NCI-H526 (cell line): ENCODE results near the gene ASAP2.

Source experiments
- DNase-seq, 2 experiments: peaks; one replicate each; lab custom pipeline; 2025; lab: John Stamatoyannopoulos, UW

Gene ASAP2

DNA sequence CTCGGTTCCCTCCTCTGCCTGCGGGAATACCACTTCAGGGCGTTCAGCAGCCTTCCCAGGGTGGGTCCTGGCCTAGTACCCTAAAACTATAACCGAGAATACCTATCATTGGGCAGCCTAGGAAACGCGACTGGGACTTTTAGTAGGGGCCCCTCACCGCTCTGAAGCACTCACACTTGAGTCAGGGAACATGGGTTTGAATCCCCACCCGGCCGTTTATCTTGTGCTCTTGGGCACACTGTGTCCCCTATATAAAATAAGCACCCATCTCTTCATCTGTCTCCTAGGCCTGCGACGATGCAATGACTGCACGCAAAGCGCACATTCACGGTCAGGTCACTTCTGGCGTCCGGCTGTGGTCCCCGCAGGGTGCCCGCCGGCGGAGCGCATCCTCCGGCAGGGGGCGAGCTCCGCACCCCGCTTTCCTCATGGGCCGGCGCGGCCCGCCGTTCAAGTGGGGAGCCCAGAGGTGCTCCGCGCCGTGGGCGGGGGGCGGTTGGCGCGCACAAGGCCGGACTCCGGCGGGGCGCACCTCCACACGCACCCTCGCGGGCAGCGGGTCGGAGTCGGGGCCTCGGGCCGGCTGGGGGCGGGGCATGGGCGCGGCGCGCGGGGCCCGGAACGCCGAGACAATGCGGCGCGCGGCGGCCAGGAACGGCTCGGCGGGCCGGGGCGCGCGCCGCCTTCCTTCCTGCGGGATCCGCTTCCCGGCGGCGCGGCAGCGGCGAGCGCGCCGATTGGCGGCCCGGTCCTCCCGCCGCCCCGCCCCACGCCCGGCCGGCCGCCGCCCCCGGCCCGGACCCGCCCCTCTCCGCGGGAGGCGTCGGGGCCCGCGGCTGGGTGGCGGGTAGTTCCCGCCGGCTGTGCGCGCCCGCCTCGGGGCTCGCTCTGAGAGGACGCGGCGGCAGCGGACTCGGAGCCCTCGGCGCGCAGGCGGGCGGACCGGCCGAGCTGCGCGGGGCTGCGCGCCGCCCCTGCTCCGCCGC, at the start of gene ASAP2:
ASAP2 (plus strand) TSS at position 850 of the 986 bp plus-strand sequence. CDS start 293 bp downstream, outside the sequence.
- DNase-seq, result peak; percentile 52 to 89

DNA sequence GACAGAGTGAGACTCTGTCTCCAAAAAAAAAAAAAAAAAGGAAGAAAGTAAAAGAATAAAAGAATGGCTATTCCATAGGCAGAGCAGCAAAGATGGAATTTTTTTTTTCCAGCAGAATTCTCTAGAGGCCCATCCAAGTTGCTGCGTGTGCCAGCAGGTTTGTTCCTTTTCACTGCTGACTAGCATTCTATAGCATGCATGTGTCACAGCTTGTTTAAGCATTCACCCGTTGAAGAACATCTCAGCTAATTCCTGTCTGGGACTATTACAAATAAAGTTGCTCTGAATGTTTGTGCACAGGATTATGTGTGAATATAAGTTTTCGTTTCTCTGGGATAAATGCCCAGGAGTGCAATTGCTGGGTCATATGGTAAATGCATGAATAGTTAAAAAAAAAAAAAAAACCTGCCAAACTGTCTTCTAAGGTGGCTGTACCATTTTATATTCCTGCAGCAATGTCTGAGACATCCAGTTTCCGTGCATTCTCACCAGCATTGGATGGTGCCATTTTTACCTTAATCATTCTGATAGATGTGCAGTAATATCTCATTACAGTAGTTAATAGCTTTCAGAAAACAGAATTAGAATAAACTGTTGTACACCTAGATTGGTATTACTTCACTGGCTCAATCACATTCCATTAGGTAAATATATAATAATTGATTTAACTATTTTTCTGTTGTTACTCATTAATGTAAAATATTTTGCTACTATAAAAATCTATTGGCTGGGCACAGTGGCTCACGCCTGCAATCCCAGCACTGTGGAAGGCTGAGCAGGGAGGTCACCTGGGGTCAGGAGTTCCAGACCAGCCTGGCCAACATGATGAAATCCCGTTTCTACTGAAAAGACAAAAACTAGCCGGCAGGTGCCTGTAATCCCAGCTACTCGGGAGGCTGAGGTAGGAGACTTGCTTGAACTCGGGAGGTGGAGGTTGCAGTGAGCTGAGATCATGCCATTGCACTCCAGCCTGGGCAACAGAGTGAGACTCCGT, 47.5 kb upstream of the ASAP2 start:
- no peak for DNase-seq

DNA sequence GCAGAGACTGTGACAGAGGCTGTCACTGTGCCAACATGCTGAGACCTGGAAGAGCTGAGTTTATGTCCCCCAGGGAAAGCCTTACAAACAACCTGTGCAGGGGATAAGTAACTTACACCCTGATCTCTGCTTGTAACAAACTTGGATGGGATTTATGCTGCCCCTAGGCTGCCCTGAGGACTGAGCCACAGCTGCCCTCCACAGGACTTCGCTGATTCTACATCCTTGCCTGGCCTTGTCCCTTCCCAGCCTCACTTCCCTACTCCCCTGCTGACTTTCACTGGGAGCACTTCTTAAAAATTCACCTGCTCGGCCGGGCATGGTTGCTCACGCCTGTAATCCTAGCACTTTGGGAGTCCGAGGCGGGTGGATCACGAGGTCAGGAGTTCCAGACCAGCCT, 45.9 kb upstream of the ASAP2 start:
- DNase-seq, result no peak

DNA sequence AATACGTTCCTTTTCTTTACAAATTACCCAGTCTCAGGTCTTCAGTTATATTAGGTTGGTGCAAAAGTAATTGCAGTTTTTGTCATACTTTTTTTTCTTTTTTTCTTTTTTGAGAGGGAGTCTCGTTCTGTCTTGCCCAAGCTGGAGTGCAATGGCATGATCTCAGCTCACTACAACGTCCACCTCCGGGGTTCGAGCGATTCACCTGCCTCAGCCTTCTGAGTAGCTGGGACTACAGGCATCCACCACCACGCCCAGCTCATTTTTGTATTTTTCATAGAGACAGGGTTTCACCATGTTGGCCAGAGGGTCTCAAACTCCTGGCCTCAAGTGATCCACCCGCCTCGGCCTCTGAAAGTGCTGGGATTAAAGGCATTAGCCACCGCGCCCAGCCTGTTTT, 43.8 kb upstream of the ASAP2 start:
- DNase-seq, result no peak

DNA sequence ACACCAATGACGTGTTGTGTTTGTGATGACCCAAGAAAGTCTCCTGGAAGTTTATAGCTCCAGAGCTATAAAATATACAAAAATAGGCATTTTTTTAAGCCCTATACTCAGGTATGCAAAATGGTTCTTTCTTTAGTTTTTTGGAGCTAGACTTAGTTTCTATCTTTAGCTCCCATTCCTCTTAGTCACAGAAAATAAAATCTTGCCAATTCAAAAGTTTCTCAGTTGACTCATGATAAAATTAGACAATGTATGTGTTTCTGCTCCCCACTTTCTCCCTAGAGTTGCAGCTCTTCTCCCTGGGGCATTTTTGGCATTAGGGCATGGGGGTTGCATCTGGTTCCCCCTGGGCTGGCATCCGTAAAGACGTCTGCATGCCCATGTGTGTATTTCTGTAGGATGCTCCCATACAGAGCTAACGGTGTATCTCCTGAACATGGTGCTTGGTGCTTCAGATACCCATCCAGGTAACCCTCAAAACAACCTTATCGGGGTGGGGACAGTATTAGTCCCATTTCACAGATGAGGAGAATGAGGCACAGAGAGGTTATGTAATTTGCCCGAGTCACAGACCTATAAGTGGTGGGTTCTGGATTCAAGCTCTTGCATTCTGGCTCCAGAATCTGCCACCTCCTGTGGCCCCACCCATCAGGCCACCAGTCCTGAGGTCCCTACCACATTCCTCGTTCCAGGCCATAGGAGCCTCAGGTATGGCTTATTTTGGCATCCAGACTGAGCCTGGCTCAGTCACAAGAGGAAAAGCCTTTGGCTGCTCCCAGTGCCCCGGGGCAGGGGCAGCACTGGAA, 43.1 kb upstream of the ASAP2 start:
- no peak for DNase-seq

DNA sequence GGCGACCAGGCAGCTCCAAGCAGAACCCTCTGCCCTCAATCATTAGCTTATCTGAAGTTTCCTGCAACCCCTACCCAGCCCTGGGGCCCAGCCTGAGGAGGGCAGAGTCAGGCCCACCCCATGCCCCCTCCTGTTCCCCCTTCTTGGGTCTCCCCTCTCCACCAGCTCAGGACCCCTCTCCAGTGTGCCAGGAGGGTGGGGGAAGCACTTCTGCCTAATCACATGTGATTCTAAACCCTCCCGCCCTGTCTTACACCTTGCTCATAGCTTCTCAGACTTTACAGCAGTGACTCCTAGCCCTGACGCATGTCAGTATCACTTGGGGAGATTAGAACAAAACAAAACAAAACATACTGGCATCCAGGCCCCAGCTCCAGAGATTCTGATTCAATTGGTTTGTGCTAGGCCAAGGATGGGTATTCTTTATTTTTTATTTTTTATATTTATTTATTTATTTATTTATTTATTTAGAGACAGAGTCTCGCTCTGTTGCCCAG, 42.5 kb upstream of the ASAP2 start:
- no peak for DNase-seq

DNA sequence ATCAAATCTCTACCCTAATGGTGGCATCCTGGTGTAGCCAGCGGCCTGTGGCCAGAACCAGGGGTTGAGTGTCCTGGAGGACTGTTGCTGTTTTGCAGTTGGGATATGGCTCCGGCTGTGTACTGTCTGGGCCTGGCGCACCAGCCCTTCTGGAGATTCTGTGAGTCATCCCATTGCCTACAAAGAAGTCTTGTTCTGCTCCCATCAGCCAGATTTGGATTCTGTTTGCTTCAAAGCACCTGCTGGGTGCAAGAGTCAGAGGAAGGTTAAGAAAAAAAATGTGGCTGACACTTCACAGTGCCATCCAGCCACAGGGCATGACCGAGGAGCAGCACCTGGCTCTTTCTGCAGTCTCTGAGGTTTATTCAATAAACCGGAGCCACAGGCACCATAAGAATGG, 41.0 kb upstream of the ASAP2 start:
- DNase-seq, result no peak

DNA sequence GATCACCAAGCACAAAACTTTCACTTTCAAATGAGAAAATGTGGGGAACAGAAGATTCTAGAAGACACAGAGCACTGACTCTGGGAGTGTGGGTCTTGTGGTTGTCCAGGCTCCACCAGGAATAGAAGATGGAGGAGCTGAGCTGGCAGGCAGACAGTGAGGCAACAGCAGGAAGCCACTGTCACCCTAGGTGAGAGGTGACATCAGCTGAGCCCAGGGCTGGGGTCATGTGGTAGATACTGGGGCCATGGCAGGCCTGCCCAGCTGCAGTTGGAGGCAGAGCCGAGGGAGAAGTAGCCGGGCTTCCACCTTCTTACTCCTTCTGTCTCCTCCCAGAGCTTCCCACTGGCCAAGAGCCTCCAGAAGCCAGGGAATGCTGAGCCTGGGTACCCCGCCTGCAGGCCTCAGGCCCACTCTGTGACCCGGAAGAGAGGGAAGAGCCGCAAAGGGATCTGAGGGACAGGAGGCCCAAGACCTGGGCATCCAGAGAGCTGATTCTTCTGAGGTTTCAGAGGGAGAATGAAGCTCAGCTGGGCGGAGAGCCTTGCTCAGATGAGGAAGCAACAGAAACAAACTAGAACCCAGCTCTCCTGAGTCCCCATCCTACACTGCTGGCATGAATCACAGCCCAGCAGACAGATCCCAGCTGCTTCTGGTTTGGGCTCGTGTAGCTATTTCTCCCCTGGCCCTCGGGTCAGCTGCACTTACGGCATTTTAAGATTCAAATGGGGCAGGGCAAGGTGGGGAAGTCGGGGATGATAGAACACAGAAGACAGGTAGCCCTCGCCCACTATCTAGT, 39.8 kb upstream of the ASAP2 start:
- no peak for DNase-seq

DNA sequence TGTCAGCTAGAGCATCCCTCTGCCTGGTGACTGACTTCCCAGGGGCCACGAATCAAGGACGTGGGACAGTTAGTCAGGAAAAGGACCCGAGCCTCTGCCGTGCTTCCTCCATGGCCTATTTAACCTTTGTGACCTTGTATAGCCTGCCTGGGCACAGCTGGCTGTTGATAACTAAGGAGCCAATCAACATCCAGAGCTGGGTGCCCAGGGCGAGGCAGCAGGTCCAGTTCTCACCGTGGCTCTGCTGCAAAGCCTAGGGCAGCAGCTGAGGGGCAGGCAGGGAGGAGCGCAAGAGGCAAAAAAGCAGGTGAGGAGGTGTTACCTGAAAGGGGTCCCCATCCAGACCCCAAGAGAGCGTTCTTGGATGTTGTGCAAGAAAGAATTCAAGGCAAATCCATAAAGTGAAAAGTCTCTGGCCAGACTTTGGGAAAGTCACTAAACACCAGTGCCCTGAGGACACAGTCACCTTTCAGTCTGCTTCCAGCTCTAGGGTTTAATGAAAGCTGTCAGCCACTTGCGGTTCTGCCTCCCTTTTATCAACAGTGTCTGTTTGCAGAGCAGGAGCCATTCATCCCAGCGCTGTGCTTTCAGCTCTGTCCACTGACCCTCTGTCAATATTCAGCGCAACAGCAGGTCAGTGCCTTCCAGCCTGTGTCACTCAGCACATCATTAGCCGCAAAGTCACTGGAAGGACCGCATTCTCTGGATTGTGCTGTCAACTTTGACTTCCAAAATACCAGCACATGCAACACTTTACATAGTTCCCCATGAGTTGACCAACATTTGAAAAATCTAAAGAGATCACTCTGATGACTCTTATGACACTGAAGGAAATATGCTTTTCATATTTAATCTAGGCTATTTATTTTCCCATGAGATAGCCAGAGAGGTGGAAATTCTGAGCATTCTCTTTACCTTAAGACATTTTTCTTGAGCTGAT, 38.6 kb upstream of the ASAP2 start:
- DNase-seq, result no peak

DNA sequence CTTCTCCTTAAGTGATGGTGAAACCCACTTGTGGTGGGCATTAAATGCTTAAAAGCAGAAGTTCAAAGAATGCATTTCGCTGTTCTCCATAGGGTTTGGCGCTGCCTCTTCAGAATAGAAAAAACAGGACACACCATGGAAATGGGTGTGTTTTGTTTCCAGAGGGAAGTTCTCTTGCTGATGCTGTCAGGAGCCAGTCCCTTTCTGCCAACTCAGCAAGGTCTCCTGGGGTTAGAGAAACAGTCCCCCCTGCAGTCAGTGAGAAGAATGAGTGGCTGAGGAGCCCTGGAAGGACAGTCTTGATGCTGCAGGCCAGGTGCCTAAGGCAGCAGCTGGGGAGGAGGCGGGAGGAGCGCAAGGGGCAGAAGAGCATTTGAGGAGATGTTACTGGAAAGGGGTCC, 37.8 kb upstream of the ASAP2 start:
- no peak for DNase-seq

DNA sequence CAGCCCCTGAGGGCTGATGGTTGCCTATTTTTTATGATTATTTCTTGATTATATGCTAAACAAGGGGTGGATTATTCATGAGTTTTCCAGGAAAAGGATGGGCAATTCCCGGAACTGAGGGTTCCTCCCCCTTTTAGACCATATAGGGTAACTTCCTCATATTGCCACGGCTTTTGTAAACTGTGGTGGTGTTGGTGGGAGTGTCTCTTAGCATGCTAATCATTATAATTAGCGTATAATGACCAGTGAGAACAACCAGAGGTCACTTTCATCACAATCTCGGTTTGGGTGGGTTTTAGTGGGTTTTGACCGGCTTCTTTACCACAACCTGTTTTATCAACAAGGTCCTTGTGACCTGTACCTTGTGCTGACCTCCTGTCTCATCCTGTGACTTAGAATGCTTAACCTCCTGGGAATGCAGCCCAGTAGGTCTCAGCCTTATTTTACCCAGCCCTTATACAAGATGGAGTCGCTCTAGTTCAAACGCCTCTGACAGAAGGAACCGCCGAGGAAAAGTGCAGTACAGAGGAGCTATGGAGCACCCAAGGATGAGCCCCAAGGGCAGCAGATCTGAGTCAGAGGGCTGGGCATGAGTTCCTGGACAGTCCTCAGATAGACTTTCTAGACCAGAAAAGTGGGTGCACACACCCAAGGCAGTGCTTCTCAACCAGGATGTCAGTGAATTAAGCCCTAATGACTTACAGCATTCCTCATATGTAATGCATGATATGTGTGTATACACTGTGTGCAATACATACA, 37.1 kb upstream of the ASAP2 start:
- DNase-seq, result no peak

DNA sequence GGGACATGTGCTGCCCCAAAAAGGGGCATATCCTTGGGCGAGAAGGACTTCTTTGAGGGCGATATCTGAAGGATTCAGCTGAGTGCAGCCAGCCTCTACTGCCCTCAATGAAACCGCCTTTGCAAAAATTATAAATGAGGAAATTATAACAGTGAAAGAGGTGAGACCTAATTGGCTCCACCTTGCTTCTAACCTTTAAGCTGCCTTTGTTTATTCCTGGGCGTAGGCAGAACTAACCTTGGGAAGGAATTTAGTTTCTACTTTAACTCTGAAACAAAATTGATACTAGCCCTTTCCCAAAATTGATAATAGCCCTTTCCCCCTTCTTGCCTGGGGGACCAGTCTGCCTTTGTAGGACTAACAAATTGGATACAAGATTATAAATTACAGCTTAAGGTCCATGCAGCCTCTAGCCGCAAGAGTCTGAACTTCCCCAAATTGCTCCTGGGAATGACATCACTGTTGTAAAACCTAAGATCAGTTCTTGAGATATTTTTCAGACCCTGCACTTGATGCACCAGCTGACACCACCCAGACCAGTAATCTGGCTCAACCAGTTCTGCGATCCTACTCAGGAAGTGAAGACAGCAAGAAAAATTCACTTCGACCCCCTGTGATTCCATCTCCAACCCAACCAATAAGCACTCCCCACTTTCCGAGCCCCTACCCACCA, 36.0 kb upstream of the ASAP2 start:
- peak in 1 of 2 experiments; percentile 19 for DNase-seq

DNA sequence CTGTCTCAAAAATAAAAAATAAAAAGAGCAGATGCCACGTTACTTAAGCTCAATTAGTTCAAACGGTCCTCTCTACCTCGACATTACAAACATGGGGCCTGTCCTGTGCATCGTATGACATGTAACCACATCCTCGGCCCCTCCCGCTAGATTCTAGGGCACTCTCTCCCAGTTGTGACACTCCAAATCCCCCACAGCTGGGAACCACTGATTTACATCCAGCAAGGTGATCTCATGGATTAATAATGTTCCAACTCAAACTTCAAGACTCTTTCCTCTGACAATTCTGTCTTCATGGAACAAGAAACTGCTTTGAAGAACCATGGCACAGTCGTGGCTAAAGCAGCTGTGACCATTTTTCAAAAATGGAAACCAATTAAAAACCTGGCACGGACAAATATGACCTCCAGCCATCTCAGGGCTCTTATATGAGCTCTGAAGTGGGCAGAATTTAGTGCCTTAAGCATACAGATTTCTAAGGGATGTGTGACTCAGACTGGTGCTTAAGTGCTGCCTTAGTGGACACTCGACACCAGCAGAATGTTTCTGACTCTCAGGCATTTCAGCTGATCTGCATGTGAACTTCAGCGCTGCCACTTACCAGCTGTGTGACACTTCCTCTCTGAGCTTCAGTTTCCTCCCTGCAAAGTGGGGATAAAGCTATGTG, 31.7 kb upstream of the ASAP2 start:
- DNase-seq, result peak in 1 of 2 experiments; percentile 12

DNA sequence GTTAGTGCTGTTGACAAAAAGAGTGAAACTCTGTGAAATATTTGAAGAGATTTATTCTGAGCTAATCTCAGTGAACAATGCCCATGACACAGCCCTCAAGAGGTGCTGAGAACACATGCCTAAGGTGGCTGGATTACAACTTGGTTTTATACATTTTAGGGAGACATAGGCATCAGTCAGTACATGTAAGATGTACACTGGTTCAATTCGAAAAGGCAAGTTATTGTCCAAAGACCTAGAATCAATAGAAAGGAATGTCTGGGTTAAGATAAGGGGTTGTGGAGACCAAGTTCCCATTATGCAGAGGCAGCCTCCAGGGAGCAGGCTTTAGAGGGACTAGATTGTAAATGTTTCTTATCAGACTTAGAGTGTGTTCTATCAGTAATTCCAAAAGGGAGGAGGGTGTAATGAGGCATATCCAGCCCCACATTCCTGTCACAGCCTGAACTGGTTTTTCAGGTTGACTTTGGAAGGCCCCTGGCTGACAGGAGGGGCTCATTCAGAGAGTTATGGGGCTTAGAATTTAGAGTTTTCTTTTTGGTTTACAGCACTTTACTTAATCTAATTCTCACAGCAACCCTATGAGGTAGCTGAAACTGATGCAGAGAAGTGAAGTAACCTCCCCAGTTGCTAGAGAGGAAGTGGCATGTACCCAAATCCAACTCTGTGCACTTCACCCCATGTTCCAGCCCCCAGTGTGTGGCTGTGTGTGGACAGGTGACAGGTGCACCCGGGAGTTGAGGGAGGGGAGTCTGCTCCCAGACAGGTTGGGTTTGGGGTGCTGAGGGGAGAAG, 28.3 kb upstream of the ASAP2 start:
- DNase-seq, result peak; percentile 91 to 92

DNA sequence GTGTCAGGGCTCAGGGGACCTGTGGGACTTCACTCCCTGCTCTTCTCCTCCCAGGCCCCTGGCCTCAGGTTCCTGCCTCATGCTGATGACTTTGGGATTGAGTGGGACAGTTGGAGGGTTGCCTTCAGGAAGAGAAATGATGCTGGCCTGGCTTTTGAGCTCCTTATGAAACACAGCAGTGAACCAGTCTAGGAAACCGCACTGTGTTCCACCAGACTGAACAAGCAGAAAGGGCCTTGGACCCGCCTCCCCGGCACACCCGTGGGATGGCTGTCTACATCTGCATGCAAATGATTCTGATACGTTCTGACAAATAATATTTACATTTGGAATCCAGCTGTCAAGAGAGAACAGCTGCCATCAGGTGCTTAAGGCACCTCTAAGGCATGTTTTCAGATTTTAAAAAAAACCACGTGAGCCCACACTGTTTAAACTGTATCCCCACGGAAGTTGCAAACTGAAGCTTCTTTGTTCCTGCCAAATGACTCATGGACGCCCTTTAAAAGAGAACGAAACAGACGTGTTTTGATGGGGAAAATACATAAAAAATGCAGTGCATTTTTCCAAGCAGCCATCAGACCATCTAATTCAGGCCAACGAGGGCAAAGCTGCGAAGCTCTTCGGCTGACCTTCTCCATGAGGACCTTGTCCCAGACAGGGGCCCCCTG, 27.6 kb upstream of the ASAP2 start:
- DNase-seq, result peak; percentile 97 to 99

DNA sequence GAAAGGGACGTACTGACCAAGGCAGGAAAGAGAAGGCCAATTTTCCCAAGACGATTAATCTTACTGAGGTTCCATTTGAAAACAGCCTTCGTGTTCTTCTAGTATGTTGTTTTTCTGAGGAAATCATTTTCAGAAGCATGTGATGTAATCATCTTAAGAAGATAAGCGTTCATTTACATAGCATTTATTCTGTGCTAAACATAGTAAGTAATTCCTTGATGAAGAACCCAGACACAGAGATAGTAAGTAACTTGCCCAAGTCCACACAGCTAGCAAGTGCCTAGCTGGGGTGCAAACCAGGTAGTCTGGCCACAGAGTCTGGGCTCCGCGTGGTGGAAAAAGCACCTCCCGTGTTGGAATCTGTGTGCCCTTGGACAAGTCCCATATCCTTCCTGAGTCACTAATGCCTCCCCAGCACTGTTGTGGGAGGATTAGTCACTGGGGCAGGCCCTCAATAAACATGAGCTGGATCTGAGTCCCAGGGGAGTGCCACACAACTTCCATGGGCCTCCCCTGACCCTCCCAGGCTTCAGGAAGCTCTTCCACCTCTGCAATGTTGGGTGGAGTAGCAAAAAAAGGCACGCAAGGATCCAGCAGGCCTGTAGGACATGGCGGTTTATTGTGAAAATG, 26.9 kb upstream of the ASAP2 start:
- peak; percentile 44 to 71 for DNase-seq
